Kidney capillary endothelial cell (primary cell): ENCODE results near the gene NEMP2.

Experiments used
- DNase-seq: peaks from one replicate; pipeline ENCODE4 v3.0.0-alpha.2; 2018; ENCODE audit warnings: low spot score

Gene NEMP2

GRCh38 chr2:190534310-190535120 is at the start of gene NEMP2:
Gene NEMP2 (minus strand): TSS chr2:190534722. CDS start chr2:190534655, 67 bp downstream.
- peak; percentile 52 for DNase-seq

- DNase-seq, result no peak
These were observed 49.2 kb upstream of the NEMP2 start for GRCh38 chr2:190583507-190584337.

- DNase-seq, result no peak
These were observed 48.4 kb upstream of the NEMP2 start for GRCh38 chr2:190582736-190583506.

DNA sequence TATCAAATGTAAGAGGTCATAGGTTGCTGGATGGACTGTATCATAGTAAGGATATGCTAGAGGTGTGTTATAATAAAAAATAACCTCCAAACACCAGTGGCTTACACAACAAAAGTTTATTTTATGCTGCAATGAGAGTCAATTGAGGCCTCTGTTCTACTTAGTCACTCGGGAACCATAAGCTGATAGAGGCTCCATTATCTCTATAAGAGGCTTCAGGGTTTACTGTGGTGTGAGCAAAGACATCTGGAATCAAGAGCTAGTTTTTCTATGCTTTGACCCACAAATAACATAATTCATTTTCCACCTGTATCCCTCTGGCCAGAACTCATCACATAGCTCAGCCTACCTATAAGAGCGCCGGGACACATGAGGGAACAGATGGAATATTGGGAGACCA is 47.5 kb upstream of the NEMP2 start:
- DNase-seq, result no peak

GRCh38 chr2:190579915-190580846 is 45.7 kb upstream of the NEMP2 start:
- no peak for DNase-seq

DNA sequence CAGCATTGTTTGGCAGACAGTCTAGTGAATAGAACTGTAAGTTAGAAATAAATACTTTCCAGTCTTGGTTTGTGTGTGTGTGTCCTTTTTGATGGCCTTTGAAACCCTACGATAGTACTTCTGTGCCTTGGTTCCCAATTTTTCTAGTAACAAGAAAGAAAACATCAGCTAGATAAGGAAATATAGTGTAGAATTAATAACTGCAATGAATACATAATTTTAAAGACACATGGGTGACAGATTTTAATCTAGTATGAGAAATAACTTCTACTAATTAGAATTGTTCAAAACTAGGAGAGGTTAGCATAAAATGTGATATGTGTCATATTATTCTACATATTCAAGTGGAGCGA is 44.5 kb upstream of the NEMP2 start:
- no peak for DNase-seq

GRCh38 chr2:190578158-190579057 is 43.9 kb upstream of the NEMP2 start:
- DNase-seq, result no peak

- no peak for DNase-seq
These were observed 42.1 kb upstream of the NEMP2 start for GRCh38 chr2:190576573-190576972.

DNA sequence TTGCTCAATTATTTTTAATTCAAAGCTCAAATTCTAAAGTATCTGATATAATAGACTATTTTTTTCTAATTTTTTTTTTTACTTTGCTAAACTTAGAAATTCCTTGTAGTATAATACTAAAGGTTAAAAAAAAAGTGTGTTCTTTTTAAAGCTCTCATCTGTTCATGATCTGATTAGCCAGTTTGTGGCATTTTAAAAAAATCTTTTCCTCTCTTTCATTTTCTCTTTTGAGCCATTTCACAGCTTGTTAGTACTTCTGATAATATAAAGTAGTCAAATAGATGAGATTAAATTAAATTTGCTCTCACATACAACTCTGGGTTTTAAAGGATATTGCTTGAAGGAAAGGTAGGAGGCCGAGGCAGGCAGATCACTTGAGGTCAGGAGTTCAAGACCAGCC is 40.7 kb upstream of the NEMP2 start:
- DNase-seq, result no peak

GRCh38 chr2:190574169-190574568 is 39.6 kb upstream of the NEMP2 start:
- no peak for DNase-seq

DNA sequence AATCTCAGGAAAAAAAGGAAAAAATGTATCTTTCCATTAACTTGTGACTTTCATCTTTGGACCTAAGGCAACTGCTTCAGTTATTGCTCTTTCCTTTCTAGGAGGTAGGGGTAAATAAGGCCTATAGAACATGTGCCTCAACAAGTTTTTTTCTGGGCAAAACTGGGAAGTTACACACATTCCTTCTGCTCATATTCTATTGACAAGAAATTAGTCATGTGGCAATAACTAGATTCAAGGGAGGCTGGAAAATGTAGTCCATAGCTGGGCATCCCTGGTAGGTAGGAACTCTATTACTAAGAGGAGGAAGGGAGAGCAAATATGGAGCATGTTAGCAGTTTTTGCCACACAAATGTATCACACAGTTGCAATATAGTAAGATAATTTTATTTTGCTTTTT is 37.7 kb upstream of the NEMP2 start:
- no peak for DNase-seq

DNA sequence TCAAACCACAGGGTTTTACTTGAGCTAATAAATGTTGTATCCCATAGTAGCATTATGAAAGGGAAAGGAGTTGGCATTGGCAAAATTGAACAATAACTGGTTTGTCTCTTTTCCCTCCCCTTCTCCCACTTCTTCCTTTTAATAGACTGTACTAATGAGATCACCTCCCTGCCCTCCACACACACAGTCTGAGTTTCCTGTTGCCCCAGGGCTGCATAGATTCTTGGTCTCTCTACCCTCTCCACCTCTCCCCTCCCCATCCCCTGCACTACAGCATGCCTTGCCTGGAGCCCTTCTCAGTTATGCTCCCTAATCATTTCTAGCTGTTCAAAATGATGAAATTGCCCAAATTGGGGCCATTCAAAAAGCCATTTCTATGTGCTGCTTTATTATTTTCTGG is 37.2 kb upstream of the NEMP2 start:
- no peak for DNase-seq

GRCh38 chr2:190570871-190571270 is 36.3 kb upstream of the NEMP2 start:
- no peak for DNase-seq

- no peak for DNase-seq
These were observed 35.7 kb upstream of the NEMP2 start for GRCh38 chr2:190569994-190570755.

- DNase-seq, result no peak
These were observed 30.3 kb upstream of the NEMP2 start for GRCh38 chr2:190564838-190565237.

DNA sequence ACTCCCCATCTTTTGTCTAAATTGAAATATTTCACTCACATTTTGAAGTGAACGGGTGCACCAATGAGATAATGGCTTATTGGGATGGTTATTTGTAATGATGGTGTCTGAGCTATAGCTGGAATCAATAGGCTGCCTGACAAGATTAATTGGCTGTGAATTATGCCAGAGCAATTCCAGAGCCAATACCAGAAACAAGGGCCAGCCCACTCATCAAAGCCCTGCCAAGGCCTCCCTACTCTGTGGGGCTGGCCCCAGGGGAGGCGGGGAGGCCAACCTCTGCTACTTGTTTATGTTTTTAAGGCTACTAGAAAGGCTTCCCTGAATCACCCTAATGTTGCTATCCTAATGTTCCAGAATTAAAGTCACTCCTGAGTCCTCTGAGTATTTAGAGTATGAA is 29.1 kb upstream of the NEMP2 start:
- DNase-seq, result no peak

- no peak for DNase-seq
These were observed 28.6 kb upstream of the NEMP2 start for GRCh38 chr2:190563109-190563508.

DNA sequence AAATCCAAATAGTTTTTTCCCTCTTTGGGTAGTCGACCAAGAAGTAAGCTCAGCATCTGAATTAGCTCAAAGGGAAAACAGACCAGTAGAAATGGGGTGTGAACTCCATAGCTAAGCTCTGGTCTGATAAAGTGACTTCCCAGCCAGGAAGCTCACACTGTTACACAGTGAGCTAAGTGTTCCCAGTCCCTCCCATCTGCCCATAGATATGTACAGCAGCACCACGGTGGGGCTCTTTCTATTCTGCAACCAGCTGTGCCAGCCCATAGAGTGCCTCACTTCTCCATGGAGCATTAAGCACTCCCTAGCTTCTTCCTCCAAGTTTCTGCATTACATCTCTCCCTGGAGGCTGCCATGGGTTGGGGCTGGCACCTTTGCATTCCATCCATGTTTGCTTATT is 27.6 kb upstream of the NEMP2 start:
- DNase-seq, result no peak

DNA sequence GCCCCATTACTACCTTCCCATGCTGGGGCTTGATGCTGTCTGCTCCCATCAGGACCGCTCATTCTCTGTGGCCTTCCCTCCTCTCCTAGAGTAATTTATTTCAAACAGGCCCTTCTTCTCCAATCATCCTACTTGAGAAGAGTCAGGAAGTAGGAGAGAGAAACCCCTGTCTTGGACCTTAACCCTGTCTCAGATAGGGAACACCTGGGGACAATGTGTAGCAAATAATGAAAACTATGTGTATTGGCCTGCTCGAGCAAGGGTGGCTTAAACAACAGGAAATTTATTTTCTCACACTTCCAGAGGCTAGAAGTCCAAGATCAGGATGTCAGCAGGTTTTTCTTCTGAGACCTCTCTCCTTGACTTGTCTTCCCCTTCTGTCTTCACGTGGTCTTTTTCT is 26.6 kb upstream of the NEMP2 start:
- no peak for DNase-seq
